Activated CD8-positive, alpha-beta memory T cell treated with anti-CD3 and anti-CD28 coated beads, Interleukin-2, amount 10 ng/mL, durations not matched to agents 7 days and 5 days (primary cell): ENCODE data around the gene BAMBI. TPM values are rescaled to one million over a fixed set of nuclear protein-coding genes. Genes with fewer than 3 reads are reported as not detected.
"Not testable (repeated sequence)": the region's sequence is repeated elsewhere in the genome, so short reads cannot be mapped to it uniquely, and the experiment has no call there.

Experiments
- ATAC-seq: fragments of 150-1000 bp; cut with Tn5 transposase; one replicate; pipeline ENCODE4 v1.10.0; 2021; ENCODE audit warnings: moderate library complexity
- CTCF ChIA-PET: fragments of 350-600 bp; sonication (Branson Sonifier 250); formaldehyde crosslinking; loops from one replicate; lab custom pipeline; 2021; ENCODE audit warnings: antibody characterized with exemption; lab: Charles Lee
- DNase-seq: peaks from one replicate; pipeline ENCODE4 v3.0.0-alpha.2; 2020
- H3K27ac Mint-ChIP-seq: one replicate; pipeline ENCODE4 v1.8.0; 2021; ENCODE audit warnings: mild to moderate bottlenecking, mixed read lengths
- H3K27me3 Mint-ChIP-seq: one replicate; pipeline ENCODE4 v1.8.0; 2021; ENCODE audit warnings: mixed read lengths
- H3K36me3 Mint-ChIP-seq: one replicate; pipeline ENCODE4 v1.8.0; 2021; ENCODE audit warnings: mild to moderate bottlenecking, mixed read lengths
- H3K4me1 Mint-ChIP-seq: one replicate; pipeline ENCODE4 v1.8.0; 2021; ENCODE audit warnings: mixed read lengths
- H3K4me3 Mint-ChIP-seq: one replicate; pipeline ENCODE4 v1.8.0; 2021; ENCODE audit warnings: mild to moderate bottlenecking, moderate library complexity, mixed read lengths
- H3K9me3 Mint-ChIP-seq: one replicate; pipeline ENCODE4 v1.8.0; 2022; ENCODE audit warnings: low read depth, mixed read lengths
- total RNA-seq, 2 experiments: library from RNA; stranded (reverse); gene quantifications; one replicate each; pipeline ENCODE4 v1.2.3, GENCODE V29; 2021

Gene BAMBI, protein sequence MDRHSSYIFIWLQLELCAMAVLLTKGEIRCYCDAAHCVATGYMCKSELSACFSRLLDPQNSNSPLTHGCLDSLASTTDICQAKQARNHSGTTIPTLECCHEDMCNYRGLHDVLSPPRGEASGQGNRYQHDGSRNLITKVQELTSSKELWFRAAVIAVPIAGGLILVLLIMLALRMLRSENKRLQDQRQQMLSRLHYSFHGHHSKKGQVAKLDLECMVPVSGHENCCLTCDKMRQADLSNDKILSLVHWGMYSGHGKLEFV
- total RNA-seq = 1 to 10 TPM in 1 of 2 experiments, under 1 TPM in 1; 0.41 to 1.0 TPM

DNA sequence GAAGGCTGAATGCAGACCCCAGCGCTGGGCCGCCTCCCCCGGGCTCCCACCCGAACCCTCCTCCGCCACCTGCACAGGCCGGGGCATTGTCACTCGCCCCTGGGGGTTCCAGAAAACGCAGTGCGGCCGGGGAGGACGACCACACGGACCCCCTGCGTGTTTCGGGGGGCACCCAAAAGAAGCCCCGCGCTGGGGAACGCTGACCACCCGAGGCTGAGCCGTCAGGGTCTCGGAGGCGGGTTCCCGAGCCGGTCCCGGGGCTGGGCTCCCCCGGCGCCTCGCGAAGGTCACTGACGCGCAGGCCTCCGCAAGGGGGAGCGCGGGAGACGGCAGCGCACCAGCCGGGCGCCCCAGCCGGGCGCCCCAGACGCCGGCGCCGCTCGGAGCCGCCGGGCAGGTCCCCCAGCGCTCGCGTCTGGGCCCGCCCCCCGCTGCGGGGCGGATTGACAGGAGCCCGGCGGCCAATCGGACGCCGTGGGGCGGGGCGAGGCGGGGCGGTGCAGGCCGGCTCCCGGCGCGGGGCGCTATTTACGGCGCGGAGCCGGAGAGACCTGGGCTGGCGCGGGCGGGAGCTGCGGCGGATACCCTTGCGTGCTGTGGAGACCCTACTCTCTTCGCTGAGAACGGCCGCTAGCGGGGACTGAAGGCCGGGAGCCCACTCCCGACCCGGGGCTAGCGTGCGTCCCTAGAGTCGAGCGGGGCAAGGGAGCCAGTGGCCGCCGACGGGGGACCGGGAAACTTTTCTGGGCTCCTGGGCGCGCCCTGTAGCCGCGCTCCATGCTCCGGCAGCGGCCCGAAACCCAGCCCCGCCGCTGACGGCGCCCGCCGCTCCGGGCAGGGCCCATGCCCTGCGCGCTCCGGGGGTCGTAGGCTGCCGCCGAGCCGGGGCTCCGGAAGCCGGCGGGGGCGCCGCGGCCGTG is at the start of gene BAMBI:
TSS of gene BAMBI (plus strand) at position 554 of the 920 bp plus-strand sequence. CDS start 377 bp downstream, outside the sequence.
- peak; percentile 99 for ATAC-seq
- DNase-seq = peak; percentile 91
- CTCF ChIA-PET = interaction anchor here (1.0 to 3.9 kb wide), 2 partner anchors 13 to 49 kb away, joined by 3 to 22 read pairs; no protein-coding TSS in a partner anchor
- peaks cover 18% of the 10 kb centered on the region for H3K4me1 Mint-ChIP-seq
- no peaks in the 10 kb centered on the region for H3K9me3 Mint-ChIP-seq
- H3K4me3 Mint-ChIP-seq = peak within 1 kb of the TSS; percentile 73
- peak within 1 kb of the TSS; percentile 68 for H3K27ac Mint-ChIP-seq
- peaks cover 80% of the 10 kb centered on the region for H3K27me3 Mint-ChIP-seq
- no peaks in the 10 kb centered on the region for H3K36me3 Mint-ChIP-seq

DNA sequence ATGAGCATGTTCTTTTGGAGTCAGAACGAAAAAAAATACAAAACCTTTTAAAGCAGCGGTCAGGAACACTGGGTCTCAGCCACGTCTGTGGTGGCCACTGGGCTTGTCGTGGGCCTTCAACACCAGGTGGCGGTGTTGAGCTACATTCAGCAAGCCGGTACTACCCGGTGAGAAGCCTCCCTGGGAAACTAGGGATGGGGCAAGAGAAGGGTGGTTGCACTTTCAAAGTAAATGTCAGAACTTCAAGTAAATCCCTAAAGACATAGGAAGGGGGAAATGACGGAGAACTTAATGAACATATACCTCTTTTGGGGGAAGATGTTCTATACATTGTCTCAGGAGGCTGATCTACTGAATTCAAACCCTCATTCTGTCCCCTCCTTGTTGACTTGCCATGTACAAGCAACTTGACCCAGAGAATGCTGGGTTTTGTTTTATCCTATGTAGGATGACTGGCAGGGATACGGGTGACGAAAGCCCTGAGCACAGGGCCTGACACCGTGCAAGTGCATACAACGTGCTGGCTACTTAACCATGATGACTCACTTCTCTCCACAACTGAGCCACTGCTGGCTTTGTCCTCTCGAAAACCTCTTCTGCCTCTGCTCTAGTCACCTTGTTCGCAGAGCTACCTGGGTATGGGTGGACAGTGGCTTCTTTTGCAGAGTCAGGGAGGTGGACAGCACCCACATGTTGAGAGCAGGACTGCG is 49.0 kb upstream of the BAMBI start:
- Mint-ChIP-seq H3K27me3 (peaks cover 21% of the 10 kb centered on the region), H3K4me1 (peaks cover 6% of the 10 kb centered on the region), H3K9me3 (no peaks in the 10 kb centered on the region), H3K36me3 (peaks cover 2% of the 10 kb centered on the region), H3K27ac (no peak overlapping the region), H3K4me3 (no peak overlapping the region)
- peak; percentile 77 for DNase-seq
- CTCF ChIA-PET = interaction anchor here (0.5 to 2.1 kb wide), 15 partner anchors 9 to 678 kb away, joined by 3 to 9 read pairs (median 4); partner anchors contain the start of genes BAMBI and WAC
- ATAC-seq = peak; percentile 87

DNA sequence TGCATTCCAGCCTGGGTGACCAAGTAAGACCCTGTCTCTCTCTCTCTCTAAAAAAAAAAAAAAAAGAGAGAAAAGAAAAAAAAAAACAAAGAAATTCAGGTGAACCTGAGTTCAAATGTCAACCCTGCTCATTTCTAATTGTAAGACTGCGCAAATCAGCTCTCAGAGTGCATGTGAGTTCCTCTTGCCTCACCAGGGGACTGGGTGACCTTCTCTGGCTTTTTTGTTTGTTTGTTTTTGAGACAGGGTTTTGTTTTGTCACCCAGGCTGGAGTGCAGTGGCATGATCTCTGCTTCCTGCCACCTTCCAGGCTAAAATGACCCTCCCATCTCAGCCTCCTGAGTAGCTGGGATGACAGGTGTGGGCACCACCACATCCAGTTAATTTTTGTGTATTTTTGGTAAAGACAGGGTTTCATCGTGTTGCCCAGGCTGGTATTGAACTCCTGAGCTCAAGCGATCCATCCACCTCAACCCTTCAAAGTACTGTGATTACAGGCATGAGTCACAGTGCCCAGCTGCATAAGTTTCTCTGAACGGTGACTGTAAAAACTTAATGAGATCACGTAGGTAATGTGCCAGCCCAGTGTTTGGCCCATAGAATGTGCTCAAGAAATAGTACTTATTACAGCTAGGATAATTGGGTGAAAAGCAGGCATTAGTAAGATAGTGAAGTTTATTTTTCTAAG is 45.3 kb upstream of the BAMBI start:
- Mint-ChIP-seq H3K27me3 (peaks cover 15% of the 10 kb centered on the region), H3K4me1 (peaks cover 6% of the 10 kb centered on the region), H3K27ac (no peak overlapping the region), H3K36me3 (no peaks in the 10 kb centered on the region), H3K9me3 (no peaks in the 10 kb centered on the region), H3K4me3 (no peak overlapping the region)
- CTCF ChIA-PET = no interaction called here
- DNase-seq (no peak), ATAC-seq (no peak)

DNA sequence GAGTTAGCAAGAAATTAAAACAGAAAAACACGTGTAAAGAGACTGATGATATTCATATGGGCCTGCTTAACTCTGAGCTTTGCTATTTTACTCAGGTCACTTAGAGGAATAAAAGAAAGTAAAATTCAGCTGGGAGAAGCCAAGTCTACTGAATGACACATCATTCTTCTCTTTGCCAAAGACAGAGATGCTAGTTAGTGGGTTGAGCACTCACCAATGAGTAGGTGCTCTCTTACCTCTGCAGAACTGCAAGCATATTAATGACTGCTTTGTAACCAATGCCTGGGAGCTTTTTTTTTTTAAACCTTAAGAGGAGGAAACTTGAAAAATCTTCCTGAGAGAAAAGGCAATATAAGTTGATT is 44.8 kb upstream of the BAMBI start:
- H3K27ac Mint-ChIP-seq = no peak overlapping the region
- ATAC-seq (no peak), DNase-seq (no peak)
- no peaks in the 10 kb centered on the region for H3K36me3 Mint-ChIP-seq
- CTCF ChIA-PET = no interaction called here
- peaks cover 6% of the 10 kb centered on the region for H3K4me1 Mint-ChIP-seq
- H3K27me3 Mint-ChIP-seq = peaks cover 13% of the 10 kb centered on the region
- no peak overlapping the region for H3K4me3 Mint-ChIP-seq
- no peaks in the 10 kb centered on the region for H3K9me3 Mint-ChIP-seq

DNA sequence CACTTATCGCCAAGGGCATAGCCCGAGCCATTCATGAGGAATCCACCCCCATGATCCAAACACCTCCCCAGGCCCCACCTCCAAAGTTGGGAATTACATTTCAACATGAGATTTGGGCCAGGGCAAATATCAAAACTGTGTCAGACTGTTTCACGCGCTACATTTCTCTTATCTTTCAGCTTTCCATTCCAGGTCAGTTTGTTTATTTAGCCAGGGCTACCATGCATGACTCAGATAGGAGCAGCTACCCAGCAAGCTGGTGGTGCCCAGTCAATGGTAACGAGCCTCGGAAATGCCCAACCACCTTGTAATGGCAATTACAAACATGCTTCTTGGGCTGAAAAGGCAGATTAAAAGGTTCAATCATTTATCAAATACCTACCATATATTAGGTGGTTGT is 43.6 kb upstream of the BAMBI start:
- Mint-ChIP-seq H3K4me3 (no peak overlapping the region), H3K4me1 (no peaks in the 10 kb centered on the region), H3K36me3 (no peaks in the 10 kb centered on the region), H3K9me3 (no peaks in the 10 kb centered on the region), H3K27ac (no peak overlapping the region), H3K27me3 (peaks cover 11% of the 10 kb centered on the region)
- DNase-seq (no peak), ATAC-seq (no peak)
- CTCF ChIA-PET = no interaction called here

DNA sequence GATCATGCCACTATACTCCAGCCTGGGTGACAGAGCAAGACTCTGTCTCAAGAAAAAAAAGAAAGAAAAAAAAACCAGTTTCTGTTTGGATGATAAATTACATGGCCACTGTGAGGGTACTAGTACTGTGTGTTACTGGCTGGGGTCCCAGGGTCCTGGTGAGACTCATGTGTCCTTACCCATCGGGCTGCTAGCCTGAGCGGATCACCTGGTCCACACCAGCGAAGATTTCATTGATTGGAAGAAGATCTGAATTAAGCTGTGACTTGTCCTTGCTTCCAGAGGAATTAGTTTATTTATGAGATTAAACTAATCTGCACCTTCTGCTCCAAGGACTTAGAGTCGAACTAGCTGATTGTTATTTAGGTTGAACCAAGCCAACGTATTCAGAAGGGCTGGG is 40.0 kb upstream of the BAMBI start:
- CTCF ChIA-PET = interaction anchor here (1.0 kb wide), 1 partner anchor 19 kb away, joined by 3 read pairs; no protein-coding TSS in a partner anchor
- ATAC-seq = no peak

DNA sequence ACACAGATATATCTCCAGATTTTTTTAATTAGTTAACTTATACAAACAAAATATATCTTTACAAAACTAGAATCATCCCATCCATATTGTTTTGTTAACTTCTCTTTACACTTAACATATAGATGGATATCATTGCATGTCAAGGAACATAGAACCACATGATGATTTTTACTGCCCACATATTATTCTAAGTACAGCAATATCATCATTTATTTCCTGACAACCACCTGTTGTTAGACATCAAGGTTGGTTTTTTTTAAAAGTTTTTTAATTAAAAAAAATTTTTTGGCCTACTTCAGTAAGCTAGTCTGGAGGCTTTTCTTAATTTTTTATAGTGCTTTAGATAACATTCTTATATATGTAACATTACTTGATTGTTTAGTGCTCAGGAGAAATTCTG is 38.9 kb upstream of the BAMBI start:
- Mint-ChIP-seq H3K36me3 (no peaks in the 10 kb centered on the region), H3K27me3 (peaks cover 2% of the 10 kb centered on the region), H3K4me3 (no peak overlapping the region), H3K27ac (no peak overlapping the region), H3K9me3 (no peaks in the 10 kb centered on the region), H3K4me1 (no peaks in the 10 kb centered on the region)
- ATAC-seq = no peak
- CTCF ChIA-PET = interaction anchor here (1.1 kb wide), 1 partner anchor 10 kb away, joined by 3 read pairs; no protein-coding TSS in a partner anchor
- DNase-seq = no peak

More for the DNA sequence above, 40.0 kb upstream of the BAMBI start:
- Mint-ChIP-seq H3K27me3 (peaks cover 2% of the 10 kb centered on the region), H3K9me3 (no peaks in the 10 kb centered on the region), H3K4me1 (no peaks in the 10 kb centered on the region), H3K27ac (no peak overlapping the region), H3K4me3 (no peak overlapping the region), H3K36me3 (no peaks in the 10 kb centered on the region)
- DNase-seq = no peak

DNA sequence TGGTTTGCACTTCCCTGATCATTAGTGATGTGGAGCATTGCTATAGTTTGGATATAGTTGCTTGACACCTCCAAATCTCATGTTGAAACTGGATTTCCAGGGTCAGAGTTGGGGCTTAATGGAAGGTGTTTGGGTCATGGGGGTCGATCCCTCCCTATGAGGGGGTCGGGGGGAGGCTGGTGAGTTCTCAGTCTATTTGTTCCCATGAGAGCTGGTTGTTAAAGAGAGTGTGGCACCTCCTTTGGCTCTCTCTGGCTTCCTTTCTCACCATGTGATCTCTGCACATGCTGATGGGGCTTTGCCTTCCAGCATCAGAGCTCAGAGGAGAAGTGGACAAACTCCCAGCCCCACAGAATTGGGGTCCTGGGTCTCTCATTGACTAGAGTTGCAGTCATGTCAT is 36.8 kb upstream of the BAMBI start:
- Mint-ChIP-seq H3K36me3 (no peaks in the 10 kb centered on the region), H3K27ac (no peak overlapping the region)
- CTCF ChIA-PET = interaction anchor here (2.2 kb wide), 1 partner anchor 12 kb away, joined by 6 read pairs; no protein-coding TSS in a partner anchor

DNA sequence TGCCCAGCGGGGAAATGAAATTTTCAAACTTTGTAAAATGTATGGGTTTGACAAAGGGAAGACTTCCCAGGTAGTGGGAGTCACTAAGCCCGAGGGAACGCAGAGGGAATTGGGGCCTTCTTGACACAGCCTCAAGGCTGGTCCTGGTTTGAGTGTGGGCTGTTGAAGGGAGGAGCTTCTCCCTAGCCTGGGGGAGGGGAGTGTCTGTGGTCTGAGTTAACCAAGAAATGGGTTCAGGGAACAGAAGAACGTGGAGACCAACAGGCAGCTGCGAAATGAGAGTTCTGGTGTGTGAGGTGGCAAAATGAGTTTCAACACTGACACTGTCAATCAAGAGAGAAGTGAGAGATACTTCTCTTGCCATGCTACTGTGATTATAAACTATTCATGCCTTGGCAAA is 32.7 kb upstream of the BAMBI start:
- Mint-ChIP-seq H3K9me3 (no peaks in the 10 kb centered on the region), H3K27ac (no peak overlapping the region)
- CTCF ChIA-PET = no interaction called here

More for the DNA sequence above, 36.8 kb upstream of the BAMBI start:
- DNase-seq (no peak), ATAC-seq (no peak)
- Mint-ChIP-seq H3K9me3 (no peaks in the 10 kb centered on the region), H3K27me3 (no peaks in the 10 kb centered on the region), H3K4me3 (no peak overlapping the region), H3K4me1 (peaks cover 3% of the 10 kb centered on the region)

DNA sequence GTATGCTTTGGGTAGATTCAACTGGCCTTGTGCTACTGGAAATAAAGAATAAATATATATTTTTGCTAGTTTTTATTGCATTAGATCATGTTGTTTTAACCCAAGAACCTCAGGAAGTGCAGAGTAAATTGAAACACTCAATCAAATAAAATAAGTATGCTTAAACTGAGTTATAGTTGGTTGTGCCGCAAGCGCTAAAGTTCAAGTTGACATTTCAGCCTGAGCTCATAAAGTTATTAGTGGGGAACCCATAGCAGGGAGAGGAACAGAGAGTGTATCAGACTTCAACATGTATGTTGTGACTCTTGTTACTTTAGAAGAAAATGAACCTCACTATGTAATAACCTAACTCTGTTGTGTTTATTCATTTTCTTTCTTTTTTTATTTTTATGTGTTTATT is 25.2 kb upstream of the BAMBI start:
- DNase-seq (no peak), ATAC-seq (no peak)
- Mint-ChIP-seq H3K9me3 (no peaks in the 10 kb centered on the region), H3K4me3 (no peak overlapping the region), H3K27ac (no peak overlapping the region), H3K36me3 (no peaks in the 10 kb centered on the region), H3K27me3 (no peaks in the 10 kb centered on the region), H3K4me1 (no peaks in the 10 kb centered on the region)
- CTCF ChIA-PET = no interaction called here

More for the DNA sequence above, 32.7 kb upstream of the BAMBI start:
- Mint-ChIP-seq H3K4me3 (no peak overlapping the region), H3K27me3 (no peaks in the 10 kb centered on the region), H3K4me1 (peaks cover 3% of the 10 kb centered on the region), H3K36me3 (no peaks in the 10 kb centered on the region)
- no peak for DNase-seq
- ATAC-seq = no peak

DNA sequence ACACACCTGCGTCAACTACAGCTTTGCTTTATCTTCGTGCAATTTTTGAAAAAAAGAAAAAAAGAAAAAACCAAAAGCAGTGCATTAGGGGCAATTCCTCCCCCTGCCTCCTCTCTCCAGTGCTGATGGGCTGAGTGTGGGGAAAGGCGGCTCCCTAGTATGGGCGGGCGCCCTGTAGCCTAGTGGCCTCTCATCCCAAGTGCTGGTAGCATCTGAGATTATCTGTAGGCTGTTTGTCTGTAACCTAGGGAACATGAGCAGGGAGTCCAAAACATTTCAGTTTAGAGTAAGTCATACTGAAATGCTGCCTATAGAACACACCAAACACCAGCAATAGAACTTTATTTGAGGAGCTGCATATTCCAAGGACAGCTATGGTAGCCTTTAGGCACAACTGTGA is 24.6 kb upstream of the BAMBI start:
- DNase-seq (no peak), ATAC-seq (no peak)
- Mint-ChIP-seq H3K4me3 (no peak overlapping the region), H3K4me1 (no peaks in the 10 kb centered on the region), H3K27me3 (no peaks in the 10 kb centered on the region), H3K27ac (no peak overlapping the region), H3K36me3 (no peaks in the 10 kb centered on the region), H3K9me3 (no peaks in the 10 kb centered on the region)
- CTCF ChIA-PET = no interaction called here

DNA sequence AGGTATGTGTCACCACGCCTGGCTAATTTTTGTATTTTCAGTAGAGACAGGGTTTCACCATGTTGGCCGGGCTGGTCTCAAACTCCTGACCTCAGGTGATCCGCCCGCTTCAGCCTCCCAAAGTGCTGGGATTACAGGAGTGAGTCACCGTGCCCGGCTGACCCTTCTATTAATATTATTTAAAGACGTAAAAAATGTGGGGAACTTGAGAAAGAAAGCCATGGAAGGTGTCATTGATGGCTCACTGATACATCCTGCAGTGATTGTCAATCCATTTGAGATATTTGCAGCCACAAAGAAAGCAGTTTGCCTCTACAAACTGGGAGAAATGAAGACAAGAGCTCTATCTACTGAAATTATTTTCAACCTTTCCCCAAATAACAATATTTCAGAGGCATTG is 18.5 kb upstream of the BAMBI start:
- H3K9me3 Mint-ChIP-seq, H3K4me3 Mint-ChIP-seq, H3K27ac Mint-ChIP-seq, H3K27me3 Mint-ChIP-seq, H3K4me1 Mint-ChIP-seq, CTCF ChIA-PET, ATAC-seq, DNase-seq, H3K36me3 Mint-ChIP-seq: not testable (repeated sequence)

DNA sequence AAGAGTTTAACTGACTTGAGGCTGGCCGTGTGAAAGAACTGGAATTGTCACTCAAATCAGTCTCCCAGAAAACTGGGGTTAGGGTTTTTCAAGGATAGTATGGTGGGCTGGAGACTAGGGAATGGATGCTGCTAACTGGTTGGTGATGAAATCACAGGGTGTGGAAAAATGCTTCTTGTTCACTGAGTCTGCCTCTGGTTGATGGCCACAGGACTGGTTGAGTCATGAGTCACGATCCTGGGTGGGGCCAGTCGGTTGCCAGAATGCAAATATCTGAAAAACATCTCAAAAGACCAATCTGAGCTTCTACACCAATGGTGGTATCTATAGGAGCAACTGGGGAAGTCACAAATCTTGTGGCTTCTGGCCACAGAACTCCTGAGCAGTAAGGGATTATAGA is 16.3 kb upstream of the BAMBI start:
- no peak for ATAC-seq
- CTCF ChIA-PET = no interaction called here

More for the DNA sequence above, 16.3 kb upstream of the BAMBI start:
- no peak for DNase-seq
- no peaks in the 10 kb centered on the region for H3K4me1 Mint-ChIP-seq
- H3K4me3 Mint-ChIP-seq = no peak overlapping the region
- no peaks in the 10 kb centered on the region for H3K9me3 Mint-ChIP-seq
- peaks cover 12% of the 10 kb centered on the region for H3K27me3 Mint-ChIP-seq
- H3K36me3 Mint-ChIP-seq = no peaks in the 10 kb centered on the region
- H3K27ac Mint-ChIP-seq = no peak overlapping the region
